Heart left ventricle (tissue), 16 donors: ENCODE measurements around the gene CNTF. TPM values are rescaled to one million over a fixed set of nuclear protein-coding genes. Genes with fewer than 3 reads are reported as not detected.

ENCODE experiments used
- ATAC-seq, 4 donors: fragments of 200-7000 bp; cut with Tn5 transposase; one replicate each; pipeline ENCODE4 v1.9.1; 2020 to 2022; ENCODE audit warnings: moderate library complexity in 4 of 4, mild to moderate bottlenecking in 3 of 4, moderate number of reproducible peaks in 1 of 4
- DNase-seq, 5 donors: peaks; one replicate each; pipeline ENCODE4 v3.0.0-alpha.2; 2020
- H3K27ac ChIP-seq, 12 donors: fragments of 200-600 bp; sonication (generic) in 4 of 12; one replicate each; pipeline versions ENCODE4 v1.5.0 to v1.8.0; 2016 to 2022; ENCODE audit warnings: mild to moderate bottlenecking in 2 of 12
- H3K27me3 ChIP-seq, 9 donors: fragments of 200-600 bp; sonication (generic) in 2 of 9; one replicate each; pipeline versions ENCODE4 v1.5.1 to v1.8.0; 2016 to 2022; ENCODE audit warnings: mild to moderate bottlenecking in 3 of 9
- H3K36me3 ChIP-seq, 9 donors: fragments of 200-600 bp; sonication (generic) in 2 of 9; one replicate each; pipeline versions ENCODE4 v1.5.0 to v1.8.0; 2018 to 2022; ENCODE audit warnings: mild to moderate bottlenecking in 2 of 9
- H3K4me1 ChIP-seq, 12 donors: fragments of 200-600 bp; sonication (generic) in 4 of 12; one replicate each; pipeline versions ENCODE4 v1.5.0 to v1.8.0; 2016 to 2022; ENCODE audit warnings: mild to moderate bottlenecking in 3 of 12
- H3K4me3 ChIP-seq, 12 donors: fragments of 200-600 bp; sonication (generic) in 4 of 12; one replicate each; pipeline versions ENCODE4 v1.5.0 to v1.8.0; 2017 to 2022; ENCODE audit warnings: mild to moderate bottlenecking in 9 of 12, moderate library complexity in 4 of 12
- H3K9me3 ChIP-seq, 12 donors: fragments of 200-600 bp; sonication (generic) in 4 of 12; one replicate each; pipeline versions ENCODE4 v1.5.0 to v1.8.0; 2016 to 2022; ENCODE audit warnings: mild to moderate bottlenecking in 1 of 12
- CTCF ChIP-seq, 12 donors: fragments of 200-600 bp; sonication (generic) in 4 of 12; IDR thresholded peaks; one replicate each; pipeline versions ENCODE4 v1.5.0 to v1.8.0; 2018 to 2022; ENCODE audit warnings: antibody characterized with exemption in 12 of 12, mild to moderate bottlenecking in 5 of 12
- POLR2A ChIP-seq, 2 donors: fragments of 450-650 bp; IDR thresholded peaks; one replicate each; pipeline ENCODE4 v1.6.1; 2017; ENCODE audit warnings: antibody characterized with exemption in 2 of 2, mild to moderate bottlenecking in 2 of 2, moderate library complexity in 2 of 2
- WGBS, 4 donors: extraction: QIAGEN DNeasy Blood & Tissue Kit in 2 of 4; methylation state at CpG; one replicate each; pipeline versions ENCODE4 v1.1.5 to v1.1.7; 2013 to 2018; 5-methylcytosine and 5-hydroxymethylcytosine counted together
- intact Hi-C, 10 donors: fragments of 100-400 bp; cut with DNase I; formaldehyde crosslinking; loops; one replicate each; pipeline versions ENCODE4 v1.11.1 to v1.14.2; 2022
- polyA plus RNA-seq, 2 donors: library from polyadenylated mRNA; stranded (reverse); fragments of 200-250 nt; gene quantifications; one replicate each; pipeline ENCODE4 v1.2.3, GENCODE V29; 2013
- total RNA-seq, 9 donors: library from RNA; depleted of rRNA in 2 of 9; stranded (reverse); fragments of >200 nt in 2 of 9; fragmentation: NEBNext Ultra II Directional in 3 of 9; extraction: Animal tissue kit (Norgen Biotek cat#: 25700) in 3 of 9; gene quantifications; one replicate each; pipeline versions ENCODE4 v1.1.0 to v1.2.4, GENCODE V29; 2016 to 2023
- donor health status: ischemic (EF 13 %, LVEDD 7.1; RV severe dilation, severe dysfunction).
- donor health status: healthy with polysubstance abuse.
- donor health status: DM: no; HTN: yes; CAD: no.
- donor health status: DM: no; HTN: no; CAD: no.
- donor health status: ischemic (EF 25% LVEDD 6.9; RV normal size, moderate dysfunction).
- donor health status: ischemic (EF 25% LVEDD 5.7; RV mildly dilated, moderate dysfunction).
- donor health status: healthy.
- donor health status: DM: yes; HTN: yes; CAD: no.
- donor health status: ischemic (EF 35%, LVEDD 5.7; RV mildly dilated, moderate dysfunction).
- donor health status: nonischemic (EF 11% LVEDD 7.7; RV severe dilation, severe dysfunction).
- donor health status: DM: yes; HTN: yes; CAD: no.
- donor health status: PGD.
- donor health status: ischemic (EF 29% LVEDD 5.4; RV normal size, mild dysfunction).
- donor health status: nonischemic (EF 23%, LVEDD 6.1; RV moderate dilation, normal function).

Gene CNTF
- total and polyA plus RNA-seq, 11 donors, result 0.19 to 1.5 (median 0.96) TPM

DNA sequence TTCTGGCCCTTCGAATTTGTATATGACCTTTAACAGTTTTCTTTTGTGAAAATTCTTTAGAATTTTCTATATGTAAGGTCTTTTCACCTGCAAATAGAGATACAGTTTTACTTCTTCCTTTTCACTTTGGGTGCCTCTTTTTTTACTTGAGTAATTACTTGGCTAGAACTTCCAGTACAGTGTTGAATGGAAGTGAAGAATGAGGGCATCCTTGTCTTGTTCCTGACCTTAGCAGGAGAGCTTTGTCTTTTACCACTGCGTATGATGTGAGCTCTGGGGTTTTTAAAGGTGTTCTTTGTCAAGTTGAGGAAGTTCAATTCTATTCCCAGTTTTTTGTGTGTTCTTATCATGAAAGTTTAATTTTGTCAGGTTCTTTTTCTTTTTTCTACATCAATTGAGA lies 22.0 kb upstream of the CNTF start:
- H3K4me1 ChIP-seq, result peaks cover 0 to 39% (median 17%) of the 10 kb centered on the region in 12 donors
- intact Hi-C loops, result no loop called here
- no peaks in the 10 kb centered on the region for H3K9me3 ChIP-seq
- 76 to 88% (median 84%) methylated on average over 2 of the region's 2 CpGs for WGBS, 4 donors
- peaks cover 0 to 11% (median 0%) of the 10 kb centered on the region in 9 donors for H3K36me3 ChIP-seq
- H3K27me3 ChIP-seq, result no peaks in the 10 kb centered on the region
- no peak for DNase-seq
- no peak overlapping the region for H3K27ac ChIP-seq
- TF ChIP-seq POLR2A (IDR thresholded peaks at IDR 0.05), result no peak
- TF ChIP-seq CTCF (IDR thresholded peaks at IDR 0.05), result no peak
- no peak overlapping the region for H3K4me3 ChIP-seq
- no peak for ATAC-seq

GRCh38 chr11:58606930-58607714 lies 15.3 kb upstream of the CNTF start:
- Histone ChIP-seq H3K4me3 (no peak overlapping the region), H3K27me3 (no peaks in the 10 kb centered on the region), H3K9me3 (no peaks in the 10 kb centered on the region), H3K27ac (no peak overlapping the region), H3K36me3 (peaks cover 2 to 30% (median 25%) of the 10 kb centered on the region in 9 donors), H3K4me1 (peaks cover 0 to 20% (median 9%) of the 10 kb centered on the region in 12 donors)
- no peak for ATAC-seq
- TF ChIP-seq POLR2A (IDR thresholded peaks at IDR 0.05), result no peak
- no peak for TF ChIP-seq CTCF (IDR thresholded peaks at IDR 0.05)
- DNase-seq, result no peak
- WGBS, 4 donors, result 71 to 79% (median 74%) methylated on average over 4 of the region's 4 CpGs
- intact Hi-C loops, result no loop called here

GRCh38 chr11:58608331-58608730 lies 14.1 kb upstream of the CNTF start:
- WGBS, 4 donors, result 77 to 97% (median 91%) methylated on average over 5 of the region's 5 CpGs
- Histone ChIP-seq H3K27me3 (no peaks in the 10 kb centered on the region), H3K27ac (no peak overlapping the region), H3K9me3 (no peaks in the 10 kb centered on the region), H3K4me1 (peaks cover 0 to 20% (median 9%) of the 10 kb centered on the region in 12 donors), H3K4me3 (no peak overlapping the region), H3K36me3 (peaks cover 2 to 39% (median 37%) of the 10 kb centered on the region in 9 donors)
- TF ChIP-seq CTCF (IDR thresholded peaks at IDR 0.05), result no peak
- no peak for TF ChIP-seq POLR2A (IDR thresholded peaks at IDR 0.05)
- DNase-seq (no peak), ATAC-seq (no peak)
- intact Hi-C loops, result no loop called here

DNA sequence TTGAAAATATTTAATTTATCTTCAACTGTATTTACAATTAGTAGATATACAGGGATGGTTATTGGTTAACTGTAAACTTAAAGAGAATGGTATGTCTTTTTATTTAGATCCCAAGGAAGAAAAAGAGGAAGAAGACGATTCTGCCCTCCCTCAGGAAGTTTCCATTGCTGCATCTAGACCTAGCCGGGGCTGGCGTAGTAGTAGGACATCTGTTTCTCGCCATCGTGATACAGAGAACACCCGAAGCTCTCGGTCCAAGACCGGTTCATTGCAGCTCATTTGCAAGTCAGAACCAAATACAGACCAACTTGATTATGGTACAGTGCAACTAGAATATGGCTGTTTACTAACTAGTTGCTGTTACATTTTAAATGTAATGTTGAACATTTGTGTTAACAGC lies 12.7 kb upstream of the CNTF start:
- TF ChIP-seq POLR2A (IDR thresholded peaks at IDR 0.05), result no peak
- TF ChIP-seq CTCF (IDR thresholded peaks at IDR 0.05), result no peak
- H3K27me3 ChIP-seq, result no peaks in the 10 kb centered on the region
- no peak overlapping the region for H3K4me3 ChIP-seq
- peaks cover 2 to 53% (median 51%) of the 10 kb centered on the region in 9 donors for H3K36me3 ChIP-seq
- no peak for ATAC-seq
- intact Hi-C loops, result no loop called here
- H3K27ac ChIP-seq, result no peak overlapping the region
- H3K4me1 ChIP-seq, result peaks cover 0 to 20% (median 7%) of the 10 kb centered on the region in 12 donors
- H3K9me3 ChIP-seq, result no peaks in the 10 kb centered on the region
- no peak for DNase-seq
- whole genome bisulfite sequencing, 4 donors, result 82 to 89% (median 86%) methylated on average over 8 of the region's 8 CpGs
